Osteocyte (in vitro differentiated cells): ENCODE results near the gene C1orf105. TPM values are rescaled to one million over a fixed set of nuclear protein-coding genes. Genes with fewer than 3 reads are reported as not detected.

ENCODE experiments used
- DNase-seq: peaks from one replicate; pipeline ENCODE4 v3.0.0; 2021; ENCODE audit warnings: mixed read lengths; ENCODE audit not compliant: unreplicated experiment; ENCODE audit errors: extremely low spot score
- H3K27ac Mint-ChIP-seq: one replicate; pipeline ENCODE4 v1.8.0; 2021; ENCODE audit warnings: mild to moderate bottlenecking, mixed read lengths; ENCODE audit not compliant: unreplicated experiment
- H3K27me3 Mint-ChIP-seq: one replicate; pipeline ENCODE4 v1.8.0; 2021; ENCODE audit warnings: mixed read lengths; ENCODE audit not compliant: unreplicated experiment
- H3K36me3 Mint-ChIP-seq: one replicate; pipeline ENCODE4 v1.8.0; 2021; ENCODE audit warnings: mixed read lengths; ENCODE audit not compliant: unreplicated experiment
- H3K4me1 Mint-ChIP-seq: one replicate; pipeline ENCODE4 v1.8.0; 2021; ENCODE audit warnings: mixed read lengths; ENCODE audit not compliant: unreplicated experiment
- H3K4me3 Mint-ChIP-seq: one replicate; pipeline ENCODE4 v1.8.0; 2021; ENCODE audit warnings: mild to moderate bottlenecking, moderate library complexity, mixed read lengths; ENCODE audit not compliant: unreplicated experiment
- H3K9me3 Mint-ChIP-seq: one replicate; pipeline ENCODE4 v1.8.0; 2021; ENCODE audit warnings: mixed read lengths; ENCODE audit not compliant: unreplicated experiment
- total RNA-seq: library from RNA; stranded (reverse); gene quantifications from 2 replicates; pipeline ENCODE4 v1.2.1, GENCODE V29; 2021
- TF ChIP-seq, protein P1 (sequence below): fragments of 200-600 bp; sonication (generic); IDR thresholded peaks from 2 replicates; pipeline ENCODE4 v1.5.0; 2021; ENCODE audit warnings: antibody characterized with exemption, mild to moderate bottlenecking, moderate library complexity

C1orf105 gene
- total RNA-seq, 1 donor from 2014 or later, result not detected

DNA sequence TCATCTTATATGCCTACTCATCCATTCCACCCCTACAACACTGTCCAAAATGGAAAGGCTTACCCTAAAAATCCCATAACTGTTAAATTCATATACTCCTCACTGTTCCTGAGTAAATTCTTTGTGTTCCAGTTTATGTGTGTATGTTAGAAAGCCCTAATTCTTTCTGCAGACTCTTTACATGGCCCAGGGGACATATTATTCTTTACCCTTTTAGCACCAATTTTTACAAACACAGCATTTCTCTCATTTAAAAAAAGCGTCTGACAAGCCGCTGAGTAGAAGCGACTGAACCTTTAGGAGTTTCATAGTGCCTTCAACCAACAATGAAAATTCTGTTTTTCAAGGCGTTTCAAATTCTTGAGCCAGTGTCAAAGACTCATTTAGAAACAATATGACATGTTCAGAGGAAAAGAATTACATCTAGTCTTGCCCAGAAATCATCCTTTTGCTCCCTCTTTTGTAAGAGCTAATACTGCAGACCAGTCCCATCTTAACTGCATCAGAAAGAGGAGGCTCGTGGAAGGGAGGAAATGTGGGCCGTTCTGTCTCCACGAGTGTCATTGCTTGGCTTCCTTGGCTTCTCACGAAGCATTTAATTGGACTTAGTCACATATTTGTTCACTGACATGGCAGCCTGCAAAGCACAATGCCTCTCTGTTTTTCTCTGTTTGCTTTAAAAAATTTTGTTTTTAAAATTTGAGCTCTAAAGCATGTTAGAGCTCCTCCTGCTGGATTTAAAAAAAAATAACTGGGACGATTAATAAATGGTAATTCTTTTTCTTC, 21.3 kb upstream of the C1orf105 start:
- TF ChIP-seq, protein P1, sequence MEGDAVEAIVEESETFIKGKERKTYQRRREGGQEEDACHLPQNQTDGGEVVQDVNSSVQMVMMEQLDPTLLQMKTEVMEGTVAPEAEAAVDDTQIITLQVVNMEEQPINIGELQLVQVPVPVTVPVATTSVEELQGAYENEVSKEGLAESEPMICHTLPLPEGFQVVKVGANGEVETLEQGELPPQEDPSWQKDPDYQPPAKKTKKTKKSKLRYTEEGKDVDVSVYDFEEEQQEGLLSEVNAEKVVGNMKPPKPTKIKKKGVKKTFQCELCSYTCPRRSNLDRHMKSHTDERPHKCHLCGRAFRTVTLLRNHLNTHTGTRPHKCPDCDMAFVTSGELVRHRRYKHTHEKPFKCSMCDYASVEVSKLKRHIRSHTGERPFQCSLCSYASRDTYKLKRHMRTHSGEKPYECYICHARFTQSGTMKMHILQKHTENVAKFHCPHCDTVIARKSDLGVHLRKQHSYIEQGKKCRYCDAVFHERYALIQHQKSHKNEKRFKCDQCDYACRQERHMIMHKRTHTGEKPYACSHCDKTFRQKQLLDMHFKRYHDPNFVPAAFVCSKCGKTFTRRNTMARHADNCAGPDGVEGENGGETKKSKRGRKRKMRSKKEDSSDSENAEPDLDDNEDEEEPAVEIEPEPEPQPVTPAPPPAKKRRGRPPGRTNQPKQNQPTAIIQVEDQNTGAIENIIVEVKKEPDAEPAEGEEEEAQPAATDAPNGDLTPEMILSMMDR, result peak; percentile 74
- Mint-ChIP-seq H3K9me3 (no peaks in the 10 kb centered on the region), H3K4me1 (peaks cover 69% of the 10 kb centered on the region), H3K4me3 (peak overlapping the region; percentile 44), H3K36me3 (peaks cover 6% of the 10 kb centered on the region), H3K27me3 (no peaks in the 10 kb centered on the region), H3K27ac (peak overlapping the region; percentile 97)
- no peak for DNase-seq

DNA sequence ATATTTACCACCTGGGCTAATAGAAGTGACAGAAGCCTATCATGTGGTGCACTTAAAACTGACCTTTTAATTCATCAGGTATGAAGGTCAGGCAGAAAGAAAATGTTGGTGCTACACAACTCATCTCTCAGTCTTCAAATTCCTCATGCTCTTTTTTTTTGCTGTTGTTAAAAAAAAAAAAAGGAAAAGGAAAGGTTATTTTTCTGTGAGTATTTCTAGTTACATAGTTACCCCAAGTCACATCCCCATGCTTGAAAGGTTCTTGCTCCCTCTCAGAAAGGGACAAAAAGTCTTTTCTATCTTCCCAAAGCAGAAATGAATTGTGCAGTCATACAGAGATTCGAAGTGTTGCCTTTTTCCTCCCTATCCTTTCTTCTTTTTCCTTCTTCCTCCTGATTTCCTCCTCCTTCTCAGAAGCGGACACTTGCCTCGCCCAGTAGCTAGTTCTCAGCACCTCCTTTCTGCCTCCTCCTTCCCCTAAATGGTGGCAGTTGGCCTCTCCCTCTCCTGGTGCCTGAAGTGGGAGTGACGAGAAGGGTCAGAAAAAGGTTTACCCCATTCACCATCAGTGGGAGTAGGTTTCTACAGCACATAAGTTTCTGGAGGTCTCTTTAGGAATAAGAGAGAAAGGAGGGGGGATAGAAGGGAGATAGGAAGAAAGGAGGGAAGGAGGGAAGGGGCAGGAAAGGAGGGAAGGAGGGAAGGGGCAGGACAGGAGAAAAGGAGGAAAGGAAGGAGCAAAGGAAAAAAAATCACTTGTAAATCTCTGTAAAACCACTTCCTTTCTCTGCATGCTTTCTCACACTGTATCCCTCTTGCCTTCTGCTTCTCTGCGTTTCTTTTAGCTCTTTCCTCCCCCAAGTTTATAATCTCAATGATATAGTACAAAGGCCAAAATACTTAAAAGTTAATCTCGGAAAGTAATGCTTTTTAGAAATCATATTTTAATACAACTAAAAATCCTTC, 20.4 kb upstream of the C1orf105 start:
- H3K4me1 Mint-ChIP-seq, result peaks cover 61% of the 10 kb centered on the region
- no peaks in the 10 kb centered on the region for H3K27me3 Mint-ChIP-seq
- TF ChIP-seq, protein P1, result no peak
- H3K4me3 Mint-ChIP-seq, result peak overlapping the region; percentile 54
- no peaks in the 10 kb centered on the region for H3K9me3 Mint-ChIP-seq
- peak overlapping the region; percentile 97 for H3K27ac Mint-ChIP-seq
- DNase-seq, result no peak
- no peaks in the 10 kb centered on the region for H3K36me3 Mint-ChIP-seq

DNA sequence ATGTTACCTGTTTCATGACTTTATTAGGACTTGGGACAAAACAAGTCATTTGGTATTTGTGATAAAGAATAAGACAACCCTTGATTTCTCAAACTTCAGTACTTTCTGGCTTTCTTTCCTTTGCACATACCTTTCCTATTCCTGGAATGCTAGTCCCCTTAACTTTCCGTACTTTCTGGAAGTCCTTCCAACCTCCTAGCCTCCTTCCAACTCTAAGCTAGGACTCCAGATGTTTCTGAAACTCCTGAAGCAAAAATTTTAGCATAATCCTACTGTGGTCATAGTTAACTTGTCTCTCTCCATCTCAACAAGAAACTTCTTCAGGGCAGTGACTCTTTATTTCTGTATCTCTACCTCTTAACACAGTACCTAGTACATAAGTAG, 19.8 kb upstream of the C1orf105 start:
- no peak for DNase-seq
- Mint-ChIP-seq H3K4me3 (no peak overlapping the region), H3K36me3 (no peaks in the 10 kb centered on the region), H3K4me1 (peaks cover 55% of the 10 kb centered on the region), H3K27me3 (no peaks in the 10 kb centered on the region), H3K9me3 (no peaks in the 10 kb centered on the region), H3K27ac (peak overlapping the region; percentile 97)
- TF ChIP-seq, protein P1, result no peak

DNA sequence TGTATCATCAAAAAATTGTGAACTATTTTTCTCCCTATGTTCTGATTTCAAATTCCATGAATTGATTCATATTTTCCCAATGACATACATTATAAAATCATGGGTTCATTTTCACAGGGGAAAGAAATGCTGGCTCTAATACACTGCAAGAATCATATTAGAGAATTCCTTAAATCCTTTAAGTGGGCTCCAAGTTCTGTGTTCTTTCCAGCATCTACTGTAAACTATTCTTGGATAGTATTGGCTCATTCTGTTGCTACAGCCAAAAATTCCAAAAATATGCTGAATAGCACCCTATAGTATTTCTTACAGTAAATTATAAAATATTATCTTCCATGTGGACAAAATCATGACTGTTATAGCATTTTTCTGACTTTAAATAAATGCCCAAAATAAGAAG, 19.0 kb upstream of the C1orf105 start:
- H3K27me3 Mint-ChIP-seq, result no peaks in the 10 kb centered on the region
- no peak overlapping the region for H3K4me3 Mint-ChIP-seq
- no peaks in the 10 kb centered on the region for H3K9me3 Mint-ChIP-seq
- DNase-seq, result no peak
- no peak overlapping the region for H3K27ac Mint-ChIP-seq
- H3K4me1 Mint-ChIP-seq, result peaks cover 50% of the 10 kb centered on the region
- TF ChIP-seq, protein P1, result no peak
- no peaks in the 10 kb centered on the region for H3K36me3 Mint-ChIP-seq

DNA sequence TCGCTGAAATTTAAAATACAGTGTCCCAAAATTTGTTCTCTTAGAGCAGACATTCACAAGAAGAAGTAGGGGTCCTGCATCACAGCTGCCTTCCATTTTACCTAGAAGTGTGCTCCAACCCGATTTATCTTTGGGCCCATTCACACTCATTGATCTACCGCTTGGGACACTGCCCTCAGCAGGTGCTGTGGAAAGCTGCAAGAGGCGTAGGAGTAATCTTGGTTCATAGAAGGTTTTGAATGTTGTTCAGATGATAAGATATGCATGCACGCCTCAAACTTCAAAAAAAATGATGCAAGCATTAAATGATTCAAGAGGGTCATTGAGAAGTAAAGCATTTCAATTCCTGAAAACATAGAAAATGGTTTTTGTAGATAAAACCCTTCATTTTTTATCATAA, 18.6 kb upstream of the C1orf105 start:
- TF ChIP-seq, protein P1, result peak; percentile 15
- H3K9me3 Mint-ChIP-seq, result no peaks in the 10 kb centered on the region
- peaks cover 47% of the 10 kb centered on the region for H3K4me1 Mint-ChIP-seq
- no peaks in the 10 kb centered on the region for H3K36me3 Mint-ChIP-seq
- no peak overlapping the region for H3K27ac Mint-ChIP-seq
- DNase-seq, result no peak
- no peaks in the 10 kb centered on the region for H3K27me3 Mint-ChIP-seq
- no peak overlapping the region for H3K4me3 Mint-ChIP-seq
